SHP77 treated with DMSO at 0.1 percent for 48 hours (cell line): Measurements from ENCODE around the gene EEF2K.
"Not testable (repeated sequence)": the region's sequence is repeated elsewhere in the genome, so short reads cannot be mapped to it uniquely, and the experiment has no call there.

Experiments used
- DNase-seq: peaks from one replicate; lab custom pipeline; 2025; lab: John Stamatoyannopoulos, UW

EEF2K gene

GRCh38 chr16:22297114-22297870 is 91.2 kb downstream of the EEF2K start, which contains the start of gene POLR3E:
Gene POLR3E (plus strand): TSS chr16:22297409. CDS start chr16:22302969, 5,560 bp downstream.
- DNase-seq: peak; percentile 86

- DNase-seq: peak; percentile 81
Observed at GRCh38 chr16:22297871-22298733, 92.0 kb downstream of the EEF2K start.

- DNase-seq: no peak
Observed at GRCh38 chr16:22299036-22299435, 93.0 kb downstream of the EEF2K start.

GRCh38 chr16:22300427-22301071 is 94.5 kb downstream of the EEF2K start:
- DNase-seq: peak; percentile 7

- DNase-seq: not testable (repeated sequence)
Observed at GRCh38 chr16:22301423-22301822, 95.3 kb downstream of the EEF2K start.

GRCh38 chr16:22302776-22303363 is 96.8 kb downstream of the EEF2K start:
- no peak for DNase-seq

- no peak for DNase-seq
Observed at GRCh38 chr16:22304411-22304810, 98.3 kb downstream of the EEF2K start.

GRCh38 chr16:22306788-22307187 is 100.7 kb downstream of the EEF2K start:
- DNase-seq: no peak

GRCh38 chr16:22307838-22308237 is 101.8 kb downstream of the EEF2K start:
- no peak for DNase-seq

GRCh38 chr16:22308824-22309520 is 102.9 kb downstream of the EEF2K start:
- DNase-seq: no peak

GRCh38 chr16:22311520-22311919 is 105.4 kb downstream of the EEF2K start:
- no peak for DNase-seq

- no peak for DNase-seq
Observed at GRCh38 chr16:22312897-22313781, 107.1 kb downstream of the EEF2K start.

GRCh38 chr16:22313876-22314470 is 107.9 kb downstream of the EEF2K start:
- no peak for DNase-seq

- DNase-seq: no peak
Observed at GRCh38 chr16:22314661-22315626, 108.9 kb downstream of the EEF2K start.

- no peak for DNase-seq
Observed at GRCh38 chr16:22315979-22316378, 109.9 kb downstream of the EEF2K start.

GRCh38 chr16:22316411-22316811 is 110.3 kb downstream of the EEF2K start:
- DNase-seq: no peak

GRCh38 chr16:22317001-22317530 is 111.0 kb downstream of the EEF2K start:
- no peak for DNase-seq

GRCh38 chr16:22317625-22318024 is 111.5 kb downstream of the EEF2K start:
- DNase-seq: no peak
